ENCODE data around the gene SRA1.
A peak's percentile ranks its signal among the peaks of the same experiment; 100 is the strongest.
"Not testable (repeated sequence)": the region's sequence is repeated elsewhere in the genome, so short reads cannot be mapped to it uniquely, and the experiment has no call there.

The SRA1 gene
- total RNA-seq: 14.0 to 42.6 (median 32.7) reads per million in 17 experiments

GRCh38 chr5:140557136-140557805 is at the start of gene SRA1:
Gene SRA1 (minus strand): TSS chr5:140557473. CDS start chr5:140557452, 21 bp downstream.
- DNase-seq: peak; percentile 97 to 98 (median 97)

GRCh38 chr5:140607031-140607430 is 49.8 kb upstream of the SRA1 start:
- DNase-seq: peak in 2 of 4 experiments; percentile 63 to 67

GRCh38 chr5:140605879-140606278 is 48.6 kb upstream of the SRA1 start:
- DNase-seq: no peak

- peak in 2 of 4 experiments; percentile 57 to 67 for DNase-seq
Observed at GRCh38 chr5:140603734-140604133, 46.5 kb upstream of the SRA1 start.

- DNase-seq: not testable (repeated sequence)
Observed at GRCh38 chr5:140603446-140603698, 46.1 kb upstream of the SRA1 start.

- peak; percentile 55 to 85 (median 78) for DNase-seq
Observed at GRCh38 chr5:140602147-140602546, 44.9 kb upstream of the SRA1 start.

- DNase-seq: no peak
Observed at GRCh38 chr5:140600096-140600495, 42.8 kb upstream of the SRA1 start.

GRCh38 chr5:140598836-140599235 is 41.6 kb upstream of the SRA1 start:
- DNase-seq: no peak

- peak; percentile 43 to 74 (median 70) for DNase-seq
Observed at GRCh38 chr5:140596321-140596741, 39.1 kb upstream of the SRA1 start.

- peak; percentile 89 to 98 (median 96) for DNase-seq
Observed at GRCh38 chr5:140595538-140596300, 38.4 kb upstream of the SRA1 start.

- no peak for DNase-seq
Observed at GRCh38 chr5:140594169-140594568, 36.9 kb upstream of the SRA1 start.

GRCh38 chr5:140593070-140593469 is 35.8 kb upstream of the SRA1 start:
- DNase-seq: not testable (repeated sequence)

GRCh38 chr5:140591747-140592372 is 34.6 kb upstream of the SRA1 start:
- peak; percentile 56 to 83 (median 74) for DNase-seq

- no peak for DNase-seq
Observed at GRCh38 chr5:140590861-140591260, 33.6 kb upstream of the SRA1 start.

- peak in 3 of 4 experiments; percentile 48 to 70 (median 69) for DNase-seq
Observed at GRCh38 chr5:140588311-140589070, 31.2 kb upstream of the SRA1 start.

- DNase-seq: no peak
Observed at GRCh38 chr5:140587495-140587894, 30.2 kb upstream of the SRA1 start.

- DNase-seq: not testable (repeated sequence)
Observed at GRCh38 chr5:140579188-140579747, 22.0 kb upstream of the SRA1 start.

GRCh38 chr5:140576776-140577201 is 19.5 kb upstream of the SRA1 start:
- peak in 3 of 4 experiments; percentile 49 to 64 (median 55) for DNase-seq

- DNase-seq: peak; percentile 85 to 93 (median 92)
Observed at GRCh38 chr5:140575309-140575708, 18.0 kb upstream of the SRA1 start.

GRCh38 chr5:140574165-140574564 is 16.9 kb upstream of the SRA1 start:
- DNase-seq: peak; percentile 50 to 77 (median 66)

- DNase-seq: no peak
Observed at GRCh38 chr5:140573683-140574082, 16.4 kb upstream of the SRA1 start.

- no peak for DNase-seq
Observed at GRCh38 chr5:140571105-140571504, 13.8 kb upstream of the SRA1 start.
